GM12875 (cell line): ENCODE data around the gene FANCD2OS.

Experiments
- H3K4me3 ChIP-seq: one replicate; pipeline ENCODE4 v1.5.1; 2011; ENCODE audit warnings: low read depth, low read length, control low read depth
- CTCF ChIP-seq: IDR thresholded peaks from 2 replicates; pipeline ENCODE4 v1.5.1; 2011; ENCODE audit warnings: low read depth, mild to moderate bottlenecking, control low read depth, inconsistent platforms, low read length, moderate library complexity, borderline replicate concordance; ENCODE audit not compliant: insufficient read depth

FANCD2OS gene

GRCh38 chr3:10108091-10108490 is at the start of gene FANCD2OS:
Gene FANCD2OS (minus strand): TSS chr3:10108255. CDS start chr3:10104774, 3,481 bp downstream.
- no peak within 1 kb of the TSS for H3K4me3 ChIP-seq
- no peak for TF ChIP-seq CTCF

DNA sequence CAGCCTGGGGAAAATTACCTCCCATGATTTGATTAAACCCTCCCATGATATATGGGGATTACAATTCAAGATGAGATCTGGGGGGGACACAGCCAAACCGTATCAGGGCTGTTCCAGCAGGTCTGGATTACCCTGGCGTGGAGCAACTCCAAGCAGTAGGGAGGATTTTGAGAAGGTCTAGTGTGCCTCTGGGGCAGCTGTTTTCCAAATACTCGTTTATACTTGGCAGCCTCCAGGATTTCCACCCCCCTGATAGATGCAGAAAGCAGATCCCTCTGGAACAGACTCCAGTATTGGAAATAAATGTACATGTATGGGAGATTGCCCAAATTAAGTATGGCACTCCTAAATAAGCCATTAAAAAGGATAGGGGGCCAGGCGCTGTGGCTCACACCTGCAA is 49.0 kb upstream of the FANCD2OS start:
- no peak overlapping the region for H3K4me3 ChIP-seq

GRCh38 chr3:10155658-10156057 is 47.6 kb upstream of the FANCD2OS start:
- H3K4me3 ChIP-seq, result no peak overlapping the region
- no peak for TF ChIP-seq CTCF

More for the DNA sequence above, 49.0 kb upstream of the FANCD2OS start:
- TF ChIP-seq CTCF, result no peak

- TF ChIP-seq CTCF, result no peak
Observed at GRCh38 chr3:10155123-10155472, 47.0 kb upstream of the FANCD2OS start.

GRCh38 chr3:10154335-10155122 is 46.5 kb upstream of the FANCD2OS start:
- H3K4me3 ChIP-seq, result no peak overlapping the region
- TF ChIP-seq CTCF, result no peak

More at GRCh38 chr3:10155123-10155472, 47.0 kb upstream of the FANCD2OS start:
- no peak overlapping the region for H3K4me3 ChIP-seq

- no peak overlapping the region for H3K4me3 ChIP-seq
- TF ChIP-seq CTCF, result no peak
Observed at GRCh38 chr3:10150987-10151386, 42.9 kb upstream of the FANCD2OS start.

GRCh38 chr3:10149226-10149625 is 41.2 kb upstream of the FANCD2OS start:
- no peak for TF ChIP-seq CTCF

More at GRCh38 chr3:10149226-10149625, 41.2 kb upstream of the FANCD2OS start:
- no peak overlapping the region for H3K4me3 ChIP-seq
